GM12878 (cell line): Measurements from ENCODE around the gene TM9SF4. TPM values are rescaled to one million over a fixed set of nuclear protein-coding genes. Genes with fewer than 3 reads are reported as not detected.

Experiments
- ATAC-seq: fragments of 200-7000 bp; cut with Tn5 transposase; 3 replicates; pipeline ENCODE4 v1.9.1; 2020; ENCODE audit warnings: mild to moderate bottlenecking, moderate library complexity
- BruUV-seq: library from RNA; stranded (reverse); fragments of 400-500 nt; replicated peaks from 2 replicates; lab custom pipeline; 2021; lab: Mats Ljungman, UMichigan
- CTCF ChIA-PET: fragments of 300-600 bp; sonication (Branson Sonifier 250); formaldehyde crosslinking; extraction: SDS; loops from one replicate; lab custom pipeline; 2021; ENCODE audit warnings: inconsistent platforms; lab: Yijun Ruan, JAX
- POLR2A ChIA-PET: fragments of 350-600 bp; formaldehyde crosslinking; extraction: SDS; loops from one replicate; lab custom pipeline; 2021; ENCODE audit warnings: inconsistent platforms; lab: Charles Lee
- RAD21 ChIA-PET: fragments of 300-600 bp; sonication (Branson Sonifier 250); formaldehyde crosslinking; loops from one replicate; lab custom pipeline; 2023; ENCODE audit warnings: antibody characterized with exemption; ENCODE audit not compliant: unreplicated experiment; lab: Charles Lee
- SMC1A ChIA-PET: fragments of 300-600 bp; sonication (Branson Sonifier 250); formaldehyde crosslinking; loops from one replicate; lab custom pipeline; 2023; ENCODE audit not compliant: unreplicated experiment, uncharacterized antibody; lab: Charles Lee
- DNase-seq: peaks from one replicate; pipeline ENCODE4 v3.0.0-alpha.2; 2011; ENCODE audit warnings: low read depth, low spot score
- FAIRE-seq: peaks from 3 replicates; lab custom pipeline; 2011; peaks lifted over from hg19 to GRCh38; lab: Jason Lieb, UNC
- H2AFZ ChIP-seq: 2 replicates; pipeline ENCODE4 v1.6.0; 2011; ENCODE audit warnings: low read depth, low read length, control low read depth; ENCODE audit not compliant: control insufficient read depth
- H3K27ac ChIP-seq: 2 replicates; pipeline ENCODE4 v1.5.1; 2011; ENCODE audit warnings: control low read depth; ENCODE audit not compliant: control insufficient read depth, insufficient read depth
- H3K27me3 ChIP-seq, 2 experiments: replicated peaks in 1 of 2; 2 replicates each; pipeline versions ENCODE4 v1.6.0 to v1.6.1; 2011; ENCODE audit warnings: low read length in 1 of 2; ENCODE audit not compliant: control insufficient read depth in 2 of 2, insufficient read depth in 2 of 2
- H3K36me3 ChIP-seq, 2 experiments: 2 replicates each; pipeline ENCODE4 v1.5.1; 2011; ENCODE audit warnings: low read length in 1 of 2; ENCODE audit not compliant: control insufficient read depth in 2 of 2, insufficient read depth in 2 of 2
- H3K4me1 ChIP-seq: 2 replicates; pipeline ENCODE4 v1.6.1; 2011; ENCODE audit warnings: mild to moderate bottlenecking, low read length, moderate library complexity, mixed read lengths; ENCODE audit not compliant: control insufficient read depth, insufficient read depth
- H3K4me2 ChIP-seq: 2 replicates; pipeline ENCODE4 v1.6.0; 2011; ENCODE audit warnings: control low read depth; ENCODE audit not compliant: control insufficient read depth, insufficient read depth
- H3K4me3 ChIP-seq: fragments of 200-600 bp; sonication (generic); 2 replicates; pipeline ENCODE4 v1.5.1; 2016
- H3K79me2 ChIP-seq: 2 replicates; pipeline ENCODE4 v1.6.0; 2011; ENCODE audit warnings: low read length; ENCODE audit not compliant: control insufficient read depth, insufficient read depth
- H3K9ac ChIP-seq: 2 replicates; pipeline ENCODE4 v1.8.0; 2011; ENCODE audit warnings: low read length, control low read depth, mixed read lengths; ENCODE audit not compliant: control insufficient read depth, insufficient read depth
- H3K9me3 ChIP-seq: replicated peaks from 3 replicates; pipeline ENCODE4 v1.5.1; 2011; ENCODE audit warnings: mild to moderate bottlenecking, low read length; ENCODE audit not compliant: control insufficient read depth, insufficient read depth
- H4K20me1 ChIP-seq: 2 replicates; pipeline ENCODE4 v1.6.0; 2011; ENCODE audit not compliant: control insufficient read depth, insufficient read depth
- BCL11A ChIP-seq: IDR thresholded peaks from 2 replicates; pipeline ENCODE4 v1.6.1; 2011; ENCODE audit warnings: low read depth, low read length
- BCL3 ChIP-seq: IDR thresholded peaks from 2 replicates; pipeline ENCODE4 v1.6.1; 2011; ENCODE audit warnings: borderline replicate concordance, low read depth, mild to moderate bottlenecking, moderate library complexity, low read length; ENCODE audit not compliant: insufficient read depth, poor library complexity, severe bottlenecking
- FOS ChIP-seq: IDR thresholded peaks from 3 replicates; pipeline ENCODE4 v1.6.1; 2011; ENCODE audit warnings: borderline replicate concordance; ENCODE audit not compliant: insufficient read length; ENCODE audit errors: extremely low read depth
- HCFC1 ChIP-seq: fragments of 150-350 bp; IDR thresholded peaks from 2 replicates; pipeline ENCODE4 v1.6.1; 2014; ENCODE audit warnings: low read length
- IKZF1 ChIP-seq: fragments of 450-650 bp; conservative IDR thresholded peaks from 2 replicates; pipeline ENCODE4 v1.6.1; 2017; ENCODE audit warnings: antibody characterized with exemption, mild to moderate bottlenecking
- KAT2A ChIP-seq: conservative IDR thresholded peaks from 2 replicates; pipeline ENCODE4 v1.6.1; 2011; ENCODE audit warnings: low read depth, low read length; ENCODE audit not compliant: control insufficient read depth
- MTA2 ChIP-seq: fragments of 450-650 bp; IDR thresholded peaks from 2 replicates; pipeline ENCODE4 v1.6.1; 2016; ENCODE audit warnings: low read depth, mild to moderate bottlenecking, moderate library complexity
- POLR2AphosphoS2 ChIP-seq: IDR thresholded peaks from 2 replicates; pipeline ENCODE4 v1.6.1; 2011; ENCODE audit warnings: low read depth, mild to moderate bottlenecking, low read length, improper control_type of control experiment, moderate library complexity
- POLR2AphosphoS5 ChIP-seq: IDR thresholded peaks from 2 replicates; pipeline ENCODE4 v1.6.1; 2011; ENCODE audit warnings: mild to moderate bottlenecking, low read length, inconsistent platforms
- SKIL ChIP-seq: fragments of 450-650 bp; IDR thresholded peaks from 2 replicates; pipeline ENCODE4 v1.6.1; 2017; ENCODE audit warnings: mild to moderate bottlenecking, low read depth, inconsistent platforms; ENCODE audit not compliant: poor library complexity, severe bottlenecking
- ZBTB33 ChIP-seq: fragments of 450-650 bp; IDR thresholded peaks from 2 replicates; pipeline ENCODE4 v1.6.1; 2017; ENCODE audit warnings: mild to moderate bottlenecking
- ZNF207 ChIP-seq: fragments of 450-650 bp; IDR thresholded peaks from 2 replicates; pipeline ENCODE4 v1.6.1; 2014; ENCODE audit warnings: antibody characterized with exemption, mild to moderate bottlenecking, borderline replicate concordance
- ZNF274 ChIP-seq: IDR thresholded peaks from one replicate; pipeline ENCODE4 v1.8.0; 2011; ENCODE audit not compliant: insufficient read length, insufficient read depth
- in situ Hi-C: fragments of 300-500 bp; cut with MboI; formaldehyde crosslinking; loops from 9 replicates; pipeline ENCODE4 v1.14.3; 2018; ENCODE audit warnings: mixed read lengths
- intact Hi-C: fragments of 100-400 bp; cut with micrococcal nuclease; formaldehyde crosslinking; loops from one replicate; pipeline ENCODE4 v1.14.2; 2022; ENCODE audit not compliant: unreplicated experiment
- polyA plus RNA-seq, 11 experiments: library from polyadenylated mRNA; depleted of rRNA in 4 of 11; unstranded in 6 of 11; stranded (reverse) in 5 of 11; fragments of >200 nt; fragmentation: Nextera tagmentation in 4 of 11; fragmentation: Illumina TruSeq in 1 of 11; extraction: Ambion mirVana in 4 of 11; extraction: Trizol in 1 of 11; gene quantifications; 1 replicate in 1 of 11; 2 replicates in 10 of 11; pipeline versions ENCODE4 v1.2.1 to v1.2.3, GENCODE V29; 2011 to 2016; ENCODE audit warnings: inconsistent platforms in 2 of 11, missing spikeins in 2 of 11, low read depth in 1 of 11
- total RNA-seq, 4 experiments: library from RNA; depleted of rRNA in 3 of 4; stranded (reverse); fragments of >200 nt in 3 of 4; fragmentation: Illumina TruSeq in 1 of 4; extraction: Trizol in 1 of 4; gene quantifications; 2 replicates each; pipeline versions ENCODE4 v1.2.1 to v1.2.3, GENCODE V29; 2013 to 2021

Gene TM9SF4
- total and polyA plus RNA-seq, 10 of the 15 experiments (the other 5 are each of a cell fraction or from before 2014, with no cell fraction given): 8.5 to 47.8 (median 24.3) TPM

GRCh38 chr20:32078791-32079190 lies 30.7 kb upstream of the TM9SF4 start:
- CTCF ChIA-PET: interaction anchor here (0.7 to 5.6 kb wide), 6 partner anchors 10 to 256 kb away, joined by 3 to 36 read pairs (median 6); no protein-coding TSS in a partner anchor
- H2AFZ ChIP-seq: no peak overlapping the region
- DNase-seq: no peak
- in situ Hi-C loops: no loop called here
- no peaks in the 10 kb centered on the region for H3K9me3 ChIP-seq
- H4K20me1 ChIP-seq: no peaks in the 10 kb centered on the region
- TF ChIP-seq BCL11A (no peak), POLR2AphosphoS5 (no peak), POLR2AphosphoS2 (no peak), ZNF207 (no peak), BCL3 (no peak), ZBTB33 (no peak), ZNF274 (no peak), MTA2 (no peak), SKIL (no peak), FOS (no peak), IKZF1 (no peak), KAT2A (no peak), HCFC1 (no peak)
- H3K79me2 ChIP-seq: no peaks in the 10 kb centered on the region
- FAIRE-seq: no peak
- intact Hi-C loops: no loop called here
- H3K4me3 ChIP-seq: no peak overlapping the region
- H3K27me3 ChIP-seq: no peaks in the 10 kb centered on the region
- H3K27ac ChIP-seq: no peak overlapping the region
- no peak overlapping the region for H3K9ac ChIP-seq
- BruUV-seq: no TSS peak
- POLR2A ChIA-PET: no interaction called here
- no peaks in the 10 kb centered on the region for H3K4me1 ChIP-seq
- H3K36me3 ChIP-seq: no peaks in the 10 kb centered on the region
- no peak for ATAC-seq
- SMC1A ChIA-PET: interaction anchor here (1.0 to 4.5 kb wide), 7 partner anchors 10 to 44 kb away, joined by 3 to 21 read pairs (median 3); no protein-coding TSS in a partner anchor
- RAD21 ChIA-PET: interaction anchor here (1.0 to 5.3 kb wide), 3 partner anchors 11 to 44 kb away, joined by 4 to 19 read pairs (median 8); no protein-coding TSS in a partner anchor
- no peak overlapping the region for H3K4me2 ChIP-seq
